ENCODE measurements around the gene TMEM141.

- TF ChIP-seq TAF1 (IDR thresholded peaks at IDR 0.05; ENCODE audit: borderline replicate concordance, insufficient read depth, low read length) (no peak), POLR2AphosphoS5 (IDR thresholded peaks at IDR 0.05; ENCODE audit: low read depth, low read length) (no peak), SIN3A (IDR thresholded peaks at IDR 0.05; ENCODE audit: borderline replicate concordance, insufficient read depth, low read length) (no peak)
These were observed 45.0 kb upstream of the TMEM141 start for GRCh38 chr9:136746155-136746490.

Measured in PFSK-1 (cell line).